Vagina (tissue), 2 donors: ENCODE data around the gene TBX21.

Experiments
- POLR2AphosphoS5 ChIP-seq, 2 donors: sonication (generic); formaldehyde crosslinking; IDR thresholded peaks; one replicate each; pipeline ENCODE4 v1.9.0; 2017; ENCODE audit warnings: antibody characterized with exemption in 2 of 2, mild to moderate bottlenecking in 2 of 2, low read depth in 1 of 2; ENCODE audit not compliant: insufficient read depth in 1 of 2
- TF ChIP-seq, protein P1 (sequence below), 3 experiments: fragments of 450-650 bp in 2 of 3; fragments of 200-600 bp in 1 of 3; sonication (generic) in 1 of 3; IDR thresholded peaks; one replicate each; pipeline ENCODE4 v1.5.1; 2017 to 2019; ENCODE audit warnings: antibody characterized with exemption in 3 of 3, mild to moderate bottlenecking in 2 of 3, moderate library complexity in 2 of 3

DNA sequence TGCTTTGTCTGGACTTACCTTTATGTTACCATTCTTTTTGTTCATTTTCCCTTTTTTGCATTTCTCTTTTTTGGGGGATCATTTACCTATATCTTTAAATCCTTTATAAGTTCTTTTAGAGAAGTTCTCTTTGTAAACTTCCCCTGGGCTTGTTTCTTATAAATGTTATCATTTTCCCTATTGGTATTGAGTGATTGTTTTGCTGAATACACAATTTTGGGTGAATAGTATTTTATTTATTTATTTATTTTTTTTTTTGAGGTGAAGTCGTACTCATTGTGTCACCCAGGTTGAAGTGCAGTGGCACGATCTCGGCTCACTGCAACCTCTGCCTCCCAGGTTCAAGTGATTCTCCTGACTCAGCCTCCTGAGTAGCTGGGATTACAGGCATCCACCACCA is 18.4 kb downstream of the TBX21 start:
- TF ChIP-seq, protein P1, sequence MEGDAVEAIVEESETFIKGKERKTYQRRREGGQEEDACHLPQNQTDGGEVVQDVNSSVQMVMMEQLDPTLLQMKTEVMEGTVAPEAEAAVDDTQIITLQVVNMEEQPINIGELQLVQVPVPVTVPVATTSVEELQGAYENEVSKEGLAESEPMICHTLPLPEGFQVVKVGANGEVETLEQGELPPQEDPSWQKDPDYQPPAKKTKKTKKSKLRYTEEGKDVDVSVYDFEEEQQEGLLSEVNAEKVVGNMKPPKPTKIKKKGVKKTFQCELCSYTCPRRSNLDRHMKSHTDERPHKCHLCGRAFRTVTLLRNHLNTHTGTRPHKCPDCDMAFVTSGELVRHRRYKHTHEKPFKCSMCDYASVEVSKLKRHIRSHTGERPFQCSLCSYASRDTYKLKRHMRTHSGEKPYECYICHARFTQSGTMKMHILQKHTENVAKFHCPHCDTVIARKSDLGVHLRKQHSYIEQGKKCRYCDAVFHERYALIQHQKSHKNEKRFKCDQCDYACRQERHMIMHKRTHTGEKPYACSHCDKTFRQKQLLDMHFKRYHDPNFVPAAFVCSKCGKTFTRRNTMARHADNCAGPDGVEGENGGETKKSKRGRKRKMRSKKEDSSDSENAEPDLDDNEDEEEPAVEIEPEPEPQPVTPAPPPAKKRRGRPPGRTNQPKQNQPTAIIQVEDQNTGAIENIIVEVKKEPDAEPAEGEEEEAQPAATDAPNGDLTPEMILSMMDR (IDR thresholded peaks at IDR 0.05): no peak
- no peak for TF ChIP-seq POLR2AphosphoS5 (IDR thresholded peaks at IDR 0.05; ENCODE audit: insufficient read depth in 1 of 2, low read depth in 1 of 2)
